DLD1 (cell line): ENCODE results near the gene DSTN.

Source experiments
- in situ Hi-C: cut with HindIII; loops from 2 replicates; pipeline ENCODE4 v1.10.0; 2017; ENCODE audit warnings: low sequenced_read_pairs

The DSTN gene

GRCh38 chr20:17611540-17612286 is 41.8 kb downstream of the DSTN start:
- in situ Hi-C loops: no loop called here

GRCh38 chr20:17612287-17612991 is 42.6 kb downstream of the DSTN start:
- in situ Hi-C loops: no loop called here

GRCh38 chr20:17612992-17613327 is 43.1 kb downstream of the DSTN start:
- in situ Hi-C loops: no loop called here

GRCh38 chr20:17613328-17614175 is 43.7 kb downstream of the DSTN start:
- in situ Hi-C loops: no loop called here

- in situ Hi-C loops: no loop called here
Measured at GRCh38 chr20:17614176-17614811, 44.4 kb downstream of the DSTN start.

GRCh38 chr20:17614812-17615644 is 45.2 kb downstream of the DSTN start:
- in situ Hi-C loops: no loop called here

- in situ Hi-C loops: no loop called here
Measured at GRCh38 chr20:17615645-17616479, 46.0 kb downstream of the DSTN start.

- in situ Hi-C loops: no loop called here
Measured at GRCh38 chr20:17616480-17617211, 46.8 kb downstream of the DSTN start.

GRCh38 chr20:17617212-17617867 is 47.5 kb downstream of the DSTN start:
- in situ Hi-C loops: no loop called here

GRCh38 chr20:17617868-17618672 is 48.2 kb downstream of the DSTN start:
- in situ Hi-C loops: no loop called here

- in situ Hi-C loops: no loop called here
Measured at GRCh38 chr20:17618673-17619013, 48.8 kb downstream of the DSTN start.

- in situ Hi-C loops: no loop called here
Measured at GRCh38 chr20:17619351-17620093, 49.6 kb downstream of the DSTN start.

GRCh38 chr20:17620371-17621228 is 50.7 kb downstream of the DSTN start:
- in situ Hi-C loops: no loop called here

GRCh38 chr20:17621229-17621968 is 51.5 kb downstream of the DSTN start:
- in situ Hi-C loops: no loop called here
